ENCODE data around the gene C3AR1.
"Not testable (repeated sequence)": the region's sequence is repeated elsewhere in the genome, so short reads cannot be mapped to it uniquely, and the experiment has no call there.

The C3AR1 gene

GRCh38 chr12:8031872-8032241 is 34.3 kb downstream of the C3AR1 start:
- TF ChIP-seq CTCF (IDR thresholded peaks at IDR 0.05; ENCODE audit: extremely low read depth, insufficient read depth, missing control alignments) = no peak
- in situ Hi-C loops (cut with MboI; ENCODE audit: low pct_unique_long_range_greater_than_20kb, low sequenced_read_pairs, unreplicated experiment) = no loop called here
- DNase-seq (ENCODE audit: low spot score) = no peak

- DNase-seq (ENCODE audit: low spot score); in situ Hi-C loops (cut with MboI; ENCODE audit: low pct_unique_long_range_greater_than_20kb, low sequenced_read_pairs, unreplicated experiment): not testable (repeated sequence)
Measured at GRCh38 chr12:8031017-8031416, 35.1 kb downstream of the C3AR1 start.

GRCh38 chr12:8030189-8030588 is 36.0 kb downstream of the C3AR1 start:
- TF ChIP-seq CTCF (IDR thresholded peaks at IDR 0.05; ENCODE audit: extremely low read depth, insufficient read depth, missing control alignments) = no peak
- no peak for DNase-seq (ENCODE audit: low spot score)
- in situ Hi-C loops (cut with MboI; ENCODE audit: low pct_unique_long_range_greater_than_20kb, low sequenced_read_pairs, unreplicated experiment) = no loop called here

- DNase-seq (ENCODE audit: low spot score) = no peak
- no peak for TF ChIP-seq CTCF (IDR thresholded peaks at IDR 0.05; ENCODE audit: extremely low read depth, insufficient read depth, missing control alignments)
- in situ Hi-C loops (cut with MboI; ENCODE audit: low pct_unique_long_range_greater_than_20kb, low sequenced_read_pairs, unreplicated experiment) = no loop called here
Measured at GRCh38 chr12:8028267-8028666, 37.9 kb downstream of the C3AR1 start.

- in situ Hi-C loops (cut with MboI; ENCODE audit: low pct_unique_long_range_greater_than_20kb, low sequenced_read_pairs, unreplicated experiment) = no loop called here
- no peak for DNase-seq (ENCODE audit: low spot score)
Measured at GRCh38 chr12:8027856-8028255, 38.3 kb downstream of the C3AR1 start.

GRCh38 chr12:8026291-8026900 is 39.8 kb downstream of the C3AR1 start:
- peak; percentile 97 for DNase-seq (ENCODE audit: low spot score)
- TF ChIP-seq CTCF (IDR thresholded peaks at IDR 0.05; ENCODE audit: extremely low read depth, insufficient read depth, missing control alignments) = no peak
- in situ Hi-C loops (cut with MboI; ENCODE audit: low pct_unique_long_range_greater_than_20kb, low sequenced_read_pairs, unreplicated experiment) = no loop called here

More at GRCh38 chr12:8027856-8028255, 38.3 kb downstream of the C3AR1 start:
- no peak for TF ChIP-seq CTCF (IDR thresholded peaks at IDR 0.05; ENCODE audit: extremely low read depth, insufficient read depth, missing control alignments)

- peak; percentile 53 for DNase-seq (ENCODE audit: low spot score)
- TF ChIP-seq CTCF (IDR thresholded peaks at IDR 0.05; ENCODE audit: extremely low read depth, insufficient read depth, missing control alignments) = no peak
- in situ Hi-C loops (cut with MboI; ENCODE audit: low pct_unique_long_range_greater_than_20kb, low sequenced_read_pairs, unreplicated experiment) = no loop called here
Measured at GRCh38 chr12:8018666-8019581, 47.2 kb downstream of the C3AR1 start.

- DNase-seq (ENCODE audit: low spot score); in situ Hi-C loops (cut with MboI; ENCODE audit: low pct_unique_long_range_greater_than_20kb, low sequenced_read_pairs, unreplicated experiment): not testable (repeated sequence)
Measured at GRCh38 chr12:8018213-8018612, 47.9 kb downstream of the C3AR1 start.
